GM12878 (cell line): ENCODE data around the gene LPCAT3. TPM values are rescaled to one million over a fixed set of nuclear protein-coding genes. Genes with fewer than 3 reads are reported as not detected.

ENCODE experiments used
- CEBPB ChIP-seq, 2 experiments: fragments of 150-350 bp in 1 of 2; IDR thresholded peaks; 2 replicates each; pipeline ENCODE4 v1.6.1; 2012 to 2014; ENCODE audit warnings: low read depth in 2 of 2, low read length in 2 of 2, borderline replicate concordance in 1 of 2, inconsistent platforms in 1 of 2
- CUX1 ChIP-seq: IDR thresholded peaks from 2 replicates; pipeline ENCODE4 v1.6.1; 2012; ENCODE audit warnings: improper control_type of control experiment, low read depth, low read length; ENCODE audit not compliant: insufficient replicate concordance
- HDGF ChIP-seq: fragments of 450-650 bp; IDR thresholded peaks from 2 replicates; pipeline ENCODE4 v1.6.1; 2016; ENCODE audit warnings: antibody characterized with exemption
- LARP7 ChIP-seq: fragments of 450-650 bp; IDR thresholded peaks from 2 replicates; pipeline ENCODE4 v1.6.1; 2017; ENCODE audit warnings: mild to moderate bottlenecking
- NR2C1 ChIP-seq: fragments of 450-650 bp; IDR thresholded peaks from 2 replicates; pipeline ENCODE4 v1.6.1; 2017; ENCODE audit warnings: antibody characterized with exemption, mild to moderate bottlenecking, moderate library complexity
- PKNOX1 ChIP-seq: fragments of 450-650 bp; IDR thresholded peaks from 2 replicates; pipeline ENCODE4 v1.6.1; 2016; ENCODE audit warnings: mild to moderate bottlenecking
- POLR2AphosphoS5 ChIP-seq: IDR thresholded peaks from 2 replicates; pipeline ENCODE4 v1.6.1; 2011; ENCODE audit warnings: mild to moderate bottlenecking, low read length, inconsistent platforms
- POU2F2 ChIP-seq: IDR thresholded peaks from 3 replicates; pipeline ENCODE4 v1.6.1; 2011; ENCODE audit warnings: low read depth, mild to moderate bottlenecking, low read length, borderline replicate concordance
- RBBP5 ChIP-seq: fragments of 200-600 bp; sonication (generic); conservative IDR thresholded peaks from 2 replicates; pipeline ENCODE4 v1.6.1; 2016
- RCOR1 ChIP-seq: conservative IDR thresholded peaks from 2 replicates; pipeline ENCODE4 v1.6.1; 2012; ENCODE audit warnings: low read depth, low read length, improper control_type of control experiment
- REST ChIP-seq: IDR thresholded peaks from 2 replicates; pipeline ENCODE4 v1.6.1; 2012; ENCODE audit warnings: mild to moderate bottlenecking, low read depth, low read length
- SIN3A ChIP-seq: IDR thresholded peaks from 2 replicates; pipeline ENCODE4 v1.6.1; 2012; ENCODE audit warnings: low read depth, low read length, improper control_type of control experiment
- TARDBP ChIP-seq: IDR thresholded peaks from 2 replicates; pipeline ENCODE4 v1.6.1; 2016; ENCODE audit warnings: borderline replicate concordance
- ZNF384 ChIP-seq: IDR thresholded peaks from 2 replicates; pipeline ENCODE4 v1.6.1; 2012; ENCODE audit warnings: low read depth, mild to moderate bottlenecking, low read length, improper control_type of control experiment, borderline replicate concordance
- ZNF687 ChIP-seq: fragments of 450-650 bp; IDR thresholded peaks from 2 replicates; pipeline ENCODE4 v1.6.1; 2017; ENCODE audit warnings: mild to moderate bottlenecking, moderate library complexity
- polyA plus RNA-seq, 11 experiments: library from polyadenylated mRNA; depleted of rRNA in 4 of 11; unstranded in 6 of 11; stranded (reverse) in 5 of 11; fragments of >200 nt; fragmentation: Nextera tagmentation in 4 of 11; fragmentation: Illumina TruSeq in 1 of 11; extraction: Ambion mirVana in 4 of 11; extraction: Trizol in 1 of 11; gene quantifications; 1 replicate in 1 of 11; 2 replicates in 10 of 11; pipeline versions ENCODE4 v1.2.1 to v1.2.3, GENCODE V29; 2011 to 2016; ENCODE audit warnings: inconsistent platforms in 2 of 11, missing spikeins in 2 of 11, low read depth in 1 of 11
- total RNA-seq, 4 experiments: library from RNA; depleted of rRNA in 3 of 4; stranded (reverse); fragments of >200 nt in 3 of 4; fragmentation: Illumina TruSeq in 1 of 4; extraction: Trizol in 1 of 4; gene quantifications; 2 replicates each; pipeline versions ENCODE4 v1.2.1 to v1.2.3, GENCODE V29; 2013 to 2021

LPCAT3 gene
- total and polyA plus RNA-seq, 10 of the 15 experiments (the other 5 are each of a cell fraction or from before 2014, with no cell fraction given): 2.6 to 48.3 (median 23.0) TPM

- 0 out of 2 replicates have a peak, but pooled peaks have one; percentile 44 for TF ChIP-seq REST
- TF ChIP-seq LARP7: peak; percentile 34; the same call in 1 of the 2 replicates
- peak; percentile 37; the same call in 1 of the 2 replicates for TF ChIP-seq PKNOX1
- TF ChIP-seq HDGF: peak; percentile 91
- peak; percentile 32 for TF ChIP-seq CUX1
- peak; percentile 51 for TF ChIP-seq NR2C1
- no peak for TF ChIP-seq RBBP5
- TF ChIP-seq RCOR1: 0 out of 2 replicates have a peak, but pooled peaks have one; percentile 63
- peak; percentile 77; the same call in 1 of the 2 replicates for TF ChIP-seq TARDBP
- peak; percentile 79; the same call in 1 of the 2 replicates for TF ChIP-seq SIN3A
- TF ChIP-seq ZNF384: no peak
- TF ChIP-seq ZNF687: peak; percentile 93
- no peak for TF ChIP-seq CEBPB (IDR thresholded peaks at IDR 0.05; ENCODE audit: borderline replicate concordance in 1 of 2, low read depth in 2 of 2, low read length in 2 of 2)
- peak; percentile 84 for TF ChIP-seq POLR2AphosphoS5
- peak; percentile 87 for TF ChIP-seq POU2F2
Measured at GRCh38 chr12:6959058-6959804, 59.0 kb downstream of the LPCAT3 start (continued).
